OCI-LY7 (cell line): ENCODE measurements around the gene ENG. TPM values are rescaled to one million over a fixed set of nuclear protein-coding genes. Genes with fewer than 3 reads are reported as not detected.

Experiments used
- BruUV-seq: library from RNA; stranded (reverse); fragments of 400-500 nt; replicated peaks from 2 replicates; lab custom pipeline; 2021; lab: Mats Ljungman, UMichigan
- CTCF ChIA-PET: fragments of 300-600 bp; sonication (Branson Sonifier 250); formaldehyde crosslinking; loops from one replicate; lab custom pipeline; 2022; ENCODE audit warnings: antibody characterized with exemption; ENCODE audit not compliant: unreplicated experiment; lab: Charles Lee
- POLR2A ChIA-PET: fragments of 300-600 bp; sonication (Branson Sonifier 250); formaldehyde crosslinking; loops from one replicate; lab custom pipeline; 2022; ENCODE audit warnings: antibody characterized with exemption; lab: Charles Lee
- DNase-seq: peaks from one replicate; pipeline ENCODE4 v3.0.0-alpha.2; 2015; ENCODE audit warnings: low spot score
- H2AFZ ChIP-seq: fragments of 200-600 bp; sonication (generic), shearing (Covaris generic); 2 replicates; pipeline ENCODE4 v1.6.1; 2014; ENCODE audit warnings: mild to moderate bottlenecking, antibody characterized with exemption, low read length, moderate library complexity
- H3K27ac ChIP-seq: fragments of 200-600 bp; sonication (generic); 2 replicates; pipeline ENCODE4 v1.5.1; 2014; ENCODE audit warnings: mixed run types, low read depth, mild to moderate bottlenecking, moderate library complexity, low read length, inconsistent platforms; ENCODE audit not compliant: poor library complexity, severe bottlenecking
- H3K36me3 ChIP-seq: fragments of 200-600 bp; sonication (generic); 2 replicates; pipeline ENCODE4 v1.6.1; 2014; ENCODE audit warnings: mild to moderate bottlenecking, antibody characterized with exemption, low read length, moderate library complexity, mixed read lengths; ENCODE audit not compliant: insufficient read depth
- H3K4me1 ChIP-seq: fragments of 200-600 bp; sonication (generic); 2 replicates; pipeline ENCODE4 v1.5.1; 2014; ENCODE audit warnings: mild to moderate bottlenecking, low read length; ENCODE audit not compliant: insufficient read depth, poor library complexity, severe bottlenecking
- H3K4me2 ChIP-seq: fragments of 200-600 bp; sonication (generic); 2 replicates; pipeline ENCODE4 v1.6.1; 2014; ENCODE audit warnings: mild to moderate bottlenecking, low read length
- H3K4me3 ChIP-seq: fragments of 200-600 bp; sonication (generic); 2 replicates; pipeline ENCODE4 v1.5.1; 2014; ENCODE audit warnings: mild to moderate bottlenecking, low read depth, low read length; ENCODE audit not compliant: poor library complexity, severe bottlenecking
- H3K79me2 ChIP-seq: fragments of 200-600 bp; sonication (generic); 2 replicates; pipeline ENCODE4 v1.6.1; 2016; ENCODE audit warnings: low read depth, mild to moderate bottlenecking, low read length, moderate library complexity, mixed read lengths; ENCODE audit not compliant: insufficient read depth
- H3K9me2 ChIP-seq: fragments of 200-600 bp; sonication (generic); 2 replicates; pipeline ENCODE4 v1.6.1; 2016; ENCODE audit warnings: mild to moderate bottlenecking, low read length, mixed read lengths; ENCODE audit not compliant: insufficient read depth
- H3K9me3 ChIP-seq: fragments of 200-600 bp; sonication (generic); 2 replicates; pipeline ENCODE4 v1.6.1; 2014; ENCODE audit warnings: mild to moderate bottlenecking, mixed run types, low read length, mixed read lengths
- H4K20me1 ChIP-seq: fragments of 200-600 bp; sonication (generic); 2 replicates; pipeline ENCODE4 v1.6.1; 2014; ENCODE audit warnings: mild to moderate bottlenecking, antibody characterized with exemption, low read length, moderate library complexity, mixed read lengths; ENCODE audit not compliant: insufficient read depth
- EZH2phosphoT487 ChIP-seq: fragments of 200-600 bp; sonication (generic); IDR thresholded peaks from 2 replicates; pipeline ENCODE4 v1.6.1; 2018; ENCODE audit warnings: low read depth, borderline replicate concordance, mild to moderate bottlenecking, mixed run types, antibody characterized with exemption, low read length, moderate library complexity, mixed read lengths
- intact Hi-C: fragments of 100-400 bp; cut with micrococcal nuclease; formaldehyde crosslinking; loops from one replicate; pipeline ENCODE4 v1.10.0; 2022; ENCODE audit not compliant: unreplicated experiment
- total RNA-seq, 2 experiments: library from RNA; depleted of rRNA in 1 of 2; stranded (reverse); fragments of >200 nt in 1 of 2; shearing (Covaris generic) in 1 of 2; gene quantifications; 2 replicates each; pipeline ENCODE4 v1.2.3, GENCODE V29; 2014 to 2022
- TF ChIP-seq, protein P1 (sequence below): fragments of 200-600 bp; sonication (generic); conservative IDR thresholded peaks from 2 replicates; pipeline ENCODE4 v1.5.1; 2014; ENCODE audit warnings: mild to moderate bottlenecking, antibody characterized with exemption, low read length, moderate library complexity, mixed read lengths

The ENG gene
- total RNA-seq, 2 experiments from 2014 or later = not detected

DNA sequence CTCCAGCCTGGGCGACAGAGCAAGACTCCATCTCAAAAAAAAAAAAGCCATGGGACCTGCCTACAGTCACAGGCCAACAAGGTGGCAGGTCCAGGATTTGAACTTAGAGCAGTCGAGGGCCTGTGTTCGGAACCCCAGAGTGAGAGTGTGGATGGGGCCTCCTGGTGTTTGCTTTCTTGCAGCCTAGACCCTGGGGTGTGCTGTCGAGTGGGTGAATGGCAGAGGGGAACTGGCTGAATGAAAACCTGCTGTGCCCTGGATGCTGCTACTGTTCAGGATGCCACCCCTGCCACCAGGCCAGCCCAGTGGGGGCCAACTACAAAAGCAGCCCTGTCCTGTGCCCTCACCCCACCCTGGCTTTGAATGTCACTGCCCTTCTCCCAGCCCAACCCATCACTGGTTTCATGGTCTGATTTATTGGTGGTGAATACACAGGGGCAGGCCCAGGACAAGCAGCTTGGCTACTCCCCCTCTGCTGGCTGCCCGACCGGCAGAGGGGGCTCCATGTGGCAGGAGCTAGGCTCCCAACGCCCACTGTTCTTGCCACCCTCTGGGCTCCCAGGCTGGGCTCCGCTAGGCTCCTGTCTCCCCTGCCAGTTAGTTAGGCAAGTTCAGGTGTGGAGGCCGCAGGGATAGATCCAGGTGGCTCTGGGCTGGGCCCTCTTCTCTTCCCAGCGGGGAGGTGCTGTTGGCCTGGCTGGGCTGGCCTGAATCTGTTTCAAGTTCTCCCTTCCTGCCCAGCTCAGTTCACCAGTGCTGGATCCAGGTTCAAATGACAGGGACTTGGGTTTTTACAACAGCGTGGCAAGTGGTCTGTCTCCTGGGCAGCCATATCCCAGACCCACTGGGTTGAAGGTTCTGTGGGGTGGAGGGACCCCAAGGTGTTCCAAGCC is 39.6 kb downstream of the ENG start:
- H3K4me2 ChIP-seq = no peak overlapping the region
- no peak overlapping the region for H2AFZ ChIP-seq
- no TSS peak for BruUV-seq
- no peaks in the 10 kb centered on the region for H3K9me2 ChIP-seq
- ChIA-PET POLR2A (no interaction called here), CTCF (no interaction called here)
- H3K4me3 ChIP-seq = no peak overlapping the region
- TF ChIP-seq, protein P1, sequence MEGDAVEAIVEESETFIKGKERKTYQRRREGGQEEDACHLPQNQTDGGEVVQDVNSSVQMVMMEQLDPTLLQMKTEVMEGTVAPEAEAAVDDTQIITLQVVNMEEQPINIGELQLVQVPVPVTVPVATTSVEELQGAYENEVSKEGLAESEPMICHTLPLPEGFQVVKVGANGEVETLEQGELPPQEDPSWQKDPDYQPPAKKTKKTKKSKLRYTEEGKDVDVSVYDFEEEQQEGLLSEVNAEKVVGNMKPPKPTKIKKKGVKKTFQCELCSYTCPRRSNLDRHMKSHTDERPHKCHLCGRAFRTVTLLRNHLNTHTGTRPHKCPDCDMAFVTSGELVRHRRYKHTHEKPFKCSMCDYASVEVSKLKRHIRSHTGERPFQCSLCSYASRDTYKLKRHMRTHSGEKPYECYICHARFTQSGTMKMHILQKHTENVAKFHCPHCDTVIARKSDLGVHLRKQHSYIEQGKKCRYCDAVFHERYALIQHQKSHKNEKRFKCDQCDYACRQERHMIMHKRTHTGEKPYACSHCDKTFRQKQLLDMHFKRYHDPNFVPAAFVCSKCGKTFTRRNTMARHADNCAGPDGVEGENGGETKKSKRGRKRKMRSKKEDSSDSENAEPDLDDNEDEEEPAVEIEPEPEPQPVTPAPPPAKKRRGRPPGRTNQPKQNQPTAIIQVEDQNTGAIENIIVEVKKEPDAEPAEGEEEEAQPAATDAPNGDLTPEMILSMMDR = no peak
- no peak for TF ChIP-seq EZH2phosphoT487
- DNase-seq = no peak
- peaks cover 72% of the 10 kb centered on the region for H3K36me3 ChIP-seq
- H3K79me2 ChIP-seq = no peaks in the 10 kb centered on the region
- no peak overlapping the region for H3K27ac ChIP-seq
- intact Hi-C loops = no loop called here
- no peaks in the 10 kb centered on the region for H4K20me1 ChIP-seq
- H3K9me3 ChIP-seq = no peaks in the 10 kb centered on the region
- H3K4me1 ChIP-seq = peaks cover 3% of the 10 kb centered on the region

DNA sequence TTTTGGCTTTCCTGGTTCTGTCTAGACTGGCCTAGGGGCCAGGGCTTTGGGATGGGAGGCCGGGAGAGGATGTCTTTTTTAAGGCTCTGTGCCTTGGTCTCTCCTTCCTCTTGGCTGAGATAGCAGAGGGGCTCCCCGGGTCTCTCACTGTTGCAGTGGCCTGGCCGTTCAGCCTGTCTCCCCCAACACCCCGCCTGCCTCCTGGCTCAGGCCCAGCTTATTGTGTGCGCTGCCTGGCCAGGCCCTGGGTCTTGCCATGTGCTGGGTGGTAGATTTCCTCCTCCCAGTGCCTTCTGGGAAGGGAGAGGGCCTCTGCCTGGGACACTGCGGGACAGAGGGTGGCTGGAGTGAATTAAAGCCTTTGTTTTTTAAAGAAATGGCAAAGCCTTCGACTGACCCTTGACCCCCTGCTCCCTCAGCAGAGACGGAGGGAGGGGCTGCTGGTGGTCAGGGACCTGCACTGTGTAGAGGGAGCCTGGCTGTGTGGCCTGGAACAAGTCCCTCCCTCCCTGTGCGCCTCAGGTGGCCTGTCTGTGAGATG is 40.7 kb downstream of the ENG start:
- Histone ChIP-seq H3K9me2 (no peaks in the 10 kb centered on the region), H3K36me3 (peaks cover 80% of the 10 kb centered on the region), H3K4me3 (no peak overlapping the region), H4K20me1 (no peaks in the 10 kb centered on the region), H3K79me2 (no peaks in the 10 kb centered on the region), H3K4me1 (peaks cover 12% of the 10 kb centered on the region), H3K4me2 (no peak overlapping the region), H3K27ac (no peak overlapping the region), H3K9me3 (no peaks in the 10 kb centered on the region), H2AFZ (no peak overlapping the region)
- no peak for DNase-seq
- no TSS peak for BruUV-seq
- POLR2A ChIA-PET = no interaction called here
- TF ChIP-seq, protein P1 = no peak
- no peak for TF ChIP-seq EZH2phosphoT487
- CTCF ChIA-PET = interaction anchor here (0.7 kb wide), 1 partner anchor 11 kb away, joined by 3 read pairs; no protein-coding TSS in a partner anchor
- intact Hi-C loops = no loop called here
